Stimulated activated CD4-positive, alpha-beta T cell treated with anti-CD3 and anti-CD28 coated beads, Interleukin-15, amount 100 ng/mL, for 1 hour (primary cell): ENCODE results near the gene COL4A1.

Source experiments
- DNase-seq, 2 donors: peaks; one replicate each; pipeline ENCODE4 v3.0.0-alpha.2; 2020; ENCODE audit warnings: low read depth in 1 of 2, low spot score in 1 of 2

COL4A1 gene

DNA sequence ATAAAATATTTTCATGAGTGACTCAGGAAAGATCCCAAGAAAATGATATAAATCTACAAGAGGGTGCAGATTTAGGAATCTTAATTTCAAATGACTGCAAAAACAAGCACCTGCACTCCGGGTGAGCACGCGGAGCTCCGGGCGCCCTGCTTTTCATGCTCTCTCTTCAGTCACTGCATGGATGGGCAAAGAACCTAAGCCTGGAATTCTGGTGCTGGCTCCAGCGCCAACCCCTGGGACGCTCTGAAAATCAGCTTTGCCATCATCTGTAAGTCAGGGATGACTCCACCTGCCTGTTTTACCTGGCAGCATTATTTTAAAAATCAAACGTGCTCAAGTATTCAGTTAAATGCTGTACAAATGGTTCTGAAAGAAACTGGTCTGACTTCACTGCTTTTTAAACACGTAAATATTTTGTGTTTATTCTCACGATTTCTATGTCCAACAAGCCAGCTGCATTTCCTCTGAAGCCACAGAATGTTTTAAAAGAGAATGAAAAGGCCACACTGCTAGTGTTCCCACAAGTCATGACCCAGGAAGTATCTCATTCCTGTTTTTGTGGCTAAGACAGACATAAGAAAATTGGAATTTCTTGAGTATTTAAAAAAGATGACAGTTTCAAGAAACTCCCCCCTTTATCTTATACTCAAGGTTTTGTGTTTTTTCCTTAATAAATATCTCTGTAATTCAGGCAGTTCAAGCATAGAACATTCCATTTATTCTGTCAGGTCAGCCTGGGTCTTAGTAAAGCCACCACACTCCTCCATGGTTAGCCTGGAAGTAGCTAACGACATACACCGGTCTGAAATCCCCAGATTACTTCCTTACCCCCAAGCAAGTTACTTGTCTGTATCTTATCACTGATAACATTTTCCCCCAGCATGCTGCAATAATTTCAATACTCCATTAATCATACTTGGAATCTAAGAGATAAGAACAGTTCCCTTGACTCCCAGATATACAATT lies 81.1 kb downstream of the COL4A1 start:
- DNase-seq = no peak

DNA sequence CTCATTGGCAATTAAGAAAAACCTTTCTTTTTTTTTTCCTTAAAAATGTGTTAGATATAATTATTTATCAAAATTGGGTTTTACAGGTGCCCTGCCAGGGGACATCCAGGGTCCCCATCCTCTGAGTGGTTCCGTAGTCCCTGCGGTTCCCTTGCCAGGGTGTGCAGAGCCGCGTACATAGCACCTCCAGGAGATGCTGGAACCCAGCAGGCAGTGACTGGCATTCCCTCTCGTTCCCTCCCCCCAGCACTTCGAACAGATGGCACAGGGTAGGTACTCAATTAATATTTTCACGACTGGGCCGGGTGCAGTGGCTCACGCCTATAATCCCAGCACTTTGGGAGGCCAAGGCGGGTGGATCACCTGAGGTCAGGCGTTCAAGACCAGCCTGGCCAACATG lies 82.0 kb downstream of the COL4A1 start:
- no peak for DNase-seq

GRCh38 chr13:110224519-110224918 lies 82.4 kb downstream of the COL4A1 start:
- DNase-seq = no peak

GRCh38 chr13:110221406-110222117 lies 85.4 kb downstream of the COL4A1 start:
- no peak for DNase-seq

- no peak for DNase-seq
These were observed 86.5 kb downstream of the COL4A1 start for GRCh38 chr13:110220471-110220870.

DNA sequence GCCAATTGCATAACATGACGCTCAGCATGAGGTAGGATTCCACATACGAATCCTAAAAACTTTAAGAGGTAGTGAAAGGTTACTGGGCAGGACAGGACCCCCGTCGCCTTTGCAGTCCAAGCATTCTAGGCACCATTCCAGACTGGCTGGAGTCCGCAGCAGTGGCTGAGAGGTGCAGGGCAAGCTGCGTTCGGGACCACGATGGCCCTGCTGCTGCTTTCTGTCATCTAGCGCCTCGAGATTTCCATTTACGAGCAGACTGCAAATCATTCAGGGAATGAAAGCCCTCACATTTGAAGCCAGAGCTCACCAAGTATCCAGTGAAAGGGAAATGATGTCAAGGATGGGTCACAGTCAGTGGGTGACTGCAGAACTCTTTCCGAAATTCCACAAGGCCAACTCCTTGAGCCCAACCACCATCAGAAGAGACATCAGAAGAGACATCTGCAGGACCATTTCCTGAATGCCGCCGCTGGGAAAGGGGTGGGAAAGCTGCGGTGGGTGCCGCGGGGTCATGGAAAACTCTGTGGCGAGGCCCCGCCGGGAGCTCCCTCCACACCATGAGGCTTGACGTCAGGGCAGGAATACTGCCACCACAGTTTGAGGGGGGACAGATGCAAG lies 88.3 kb downstream of the COL4A1 start:
- DNase-seq = no peak

GRCh38 chr13:110217811-110218210 lies 89.1 kb downstream of the COL4A1 start:
- DNase-seq = no peak

GRCh38 chr13:110217085-110217484 lies 89.9 kb downstream of the COL4A1 start:
- DNase-seq = no peak

DNA sequence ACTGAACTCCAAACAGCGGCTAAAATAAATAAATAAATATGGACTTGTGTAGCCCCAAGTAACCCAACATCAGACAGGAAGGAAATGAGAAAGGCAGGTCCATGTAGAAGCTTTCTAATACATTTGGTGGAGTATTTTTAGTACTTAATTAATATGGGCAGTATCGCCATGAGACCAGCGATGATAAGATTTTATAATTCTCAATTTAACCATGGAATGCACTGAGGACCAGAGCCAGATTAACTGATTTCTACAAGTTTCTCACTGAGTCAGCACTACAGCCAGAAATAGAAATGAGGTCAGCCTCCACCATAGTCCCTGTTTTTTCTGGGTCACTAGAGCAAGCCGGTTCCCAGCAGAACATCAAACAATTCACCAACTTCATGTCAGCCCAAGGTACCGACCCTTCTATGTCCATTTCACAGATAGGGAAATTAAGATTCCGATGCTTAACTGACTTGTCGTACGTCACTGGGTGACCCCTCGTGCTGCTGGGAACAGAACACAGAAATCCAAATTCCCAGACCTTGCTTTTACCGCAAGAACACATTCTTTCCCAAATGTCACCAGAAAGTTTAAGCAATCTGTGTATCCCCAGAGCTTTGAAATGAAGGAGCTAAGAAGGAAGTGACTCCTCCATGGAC lies 90.4 kb downstream of the COL4A1 start:
- no peak for DNase-seq

- DNase-seq = no peak
These were observed 91.0 kb downstream of the COL4A1 start for GRCh38 chr13:110216006-110216397.

- no peak for DNase-seq
These were observed 91.4 kb downstream of the COL4A1 start for GRCh38 chr13:110215606-110216005.

GRCh38 chr13:110214637-110215036 lies 92.3 kb downstream of the COL4A1 start:
- no peak for DNase-seq

DNA sequence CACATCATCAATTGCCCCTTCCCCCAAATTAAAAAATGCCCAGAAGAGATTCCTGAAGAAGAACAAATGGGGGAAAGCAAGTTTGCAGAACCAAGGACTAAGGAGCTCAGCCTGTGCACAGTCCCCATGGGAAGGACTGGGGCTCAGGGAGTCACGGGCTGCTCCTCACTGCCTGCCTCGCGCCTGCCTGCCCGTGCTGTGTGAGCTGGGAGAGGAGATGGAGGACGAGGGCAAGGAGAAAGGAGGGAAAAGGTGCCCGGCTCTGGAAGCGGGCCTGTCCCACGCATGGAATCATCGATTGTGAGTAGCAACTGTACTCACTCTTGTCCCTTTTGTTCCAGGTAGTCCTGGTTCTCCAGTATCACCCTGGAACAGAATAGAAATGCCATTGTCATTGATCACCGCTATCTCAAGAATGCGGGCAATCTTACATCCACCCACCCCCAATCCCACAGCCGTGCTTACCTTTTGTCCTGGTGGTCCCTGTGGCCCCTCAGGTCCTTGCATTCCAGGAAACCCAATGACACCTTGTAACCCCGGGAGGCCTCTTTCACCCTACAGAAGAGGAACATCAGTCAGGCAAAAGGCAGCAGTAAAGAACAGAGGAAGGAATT lies 93.4 kb downstream of the COL4A1 start:
- DNase-seq = no peak

- DNase-seq = no peak
These were observed 94.4 kb downstream of the COL4A1 start for GRCh38 chr13:110212529-110212928.

DNA sequence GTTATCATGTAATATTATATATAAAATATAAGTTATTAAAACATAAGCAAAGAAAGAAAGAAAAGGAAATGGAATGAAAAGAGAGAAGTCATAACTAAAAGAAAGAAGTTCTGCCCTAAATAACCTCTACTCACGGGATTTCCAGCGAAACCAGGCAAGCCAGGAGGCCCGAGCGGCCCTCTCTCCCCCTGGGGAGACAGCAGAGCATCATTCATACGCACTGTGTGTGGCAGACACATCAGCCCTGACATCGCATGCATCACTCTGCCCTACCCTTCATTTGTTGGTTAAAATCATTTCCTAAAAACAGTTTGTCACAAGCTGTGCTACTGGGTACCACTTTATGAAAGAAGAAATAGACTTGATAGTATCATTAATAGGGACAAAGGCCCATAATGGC lies 95.2 kb downstream of the COL4A1 start:
- DNase-seq = no peak

GRCh38 chr13:110211046-110211445 lies 95.9 kb downstream of the COL4A1 start:
- DNase-seq = no peak

DNA sequence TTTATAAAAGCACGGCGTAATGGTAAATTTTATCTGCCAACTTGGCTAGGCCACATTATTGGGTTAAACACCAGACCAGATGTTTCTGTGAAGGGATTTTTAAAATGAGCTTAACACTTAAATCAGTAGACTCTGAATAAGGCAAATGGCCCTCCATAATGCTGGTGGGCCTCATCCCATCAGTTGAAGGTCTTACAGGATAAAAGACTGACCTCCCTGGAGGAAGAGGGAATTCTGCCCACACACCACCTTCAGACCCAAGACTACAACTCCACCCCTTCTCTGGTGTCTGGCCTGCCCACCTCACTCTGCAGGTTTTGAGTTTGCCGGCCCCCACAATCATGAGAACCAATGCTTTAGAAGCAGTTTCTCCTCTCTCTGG lies 96.4 kb downstream of the COL4A1 start:
- DNase-seq = no peak

DNA sequence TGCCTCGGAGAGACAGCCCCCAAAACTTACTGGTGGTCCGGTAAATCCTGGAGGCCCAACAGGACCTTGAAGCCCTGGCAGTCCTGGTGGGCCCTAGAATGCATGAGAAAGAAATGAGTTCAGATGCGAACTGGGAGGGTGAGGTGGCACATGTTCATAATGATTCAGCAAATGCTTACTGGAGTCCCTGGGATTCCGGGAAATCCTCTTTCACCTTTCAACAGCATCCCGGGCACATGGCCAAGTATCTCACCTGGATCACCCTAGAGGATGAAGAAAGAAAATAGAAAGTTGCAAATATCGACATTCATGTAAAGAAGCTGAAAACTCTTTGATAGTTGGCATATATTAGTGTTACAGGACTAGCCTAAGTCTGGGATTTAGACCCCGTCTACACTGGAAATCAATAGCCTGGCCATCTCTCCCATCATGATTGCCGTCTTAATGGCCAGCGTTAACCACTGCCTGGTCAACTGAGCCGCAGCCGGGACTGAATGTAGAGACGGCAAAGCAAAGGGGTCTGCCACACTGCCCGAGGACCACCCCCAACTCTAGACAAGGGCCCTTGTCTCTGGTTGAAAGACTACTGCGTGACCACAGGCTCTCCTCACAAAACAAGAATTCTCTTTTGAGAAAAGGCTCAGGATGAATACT lies 96.9 kb downstream of the COL4A1 start:
- no peak for DNase-seq

DNA sequence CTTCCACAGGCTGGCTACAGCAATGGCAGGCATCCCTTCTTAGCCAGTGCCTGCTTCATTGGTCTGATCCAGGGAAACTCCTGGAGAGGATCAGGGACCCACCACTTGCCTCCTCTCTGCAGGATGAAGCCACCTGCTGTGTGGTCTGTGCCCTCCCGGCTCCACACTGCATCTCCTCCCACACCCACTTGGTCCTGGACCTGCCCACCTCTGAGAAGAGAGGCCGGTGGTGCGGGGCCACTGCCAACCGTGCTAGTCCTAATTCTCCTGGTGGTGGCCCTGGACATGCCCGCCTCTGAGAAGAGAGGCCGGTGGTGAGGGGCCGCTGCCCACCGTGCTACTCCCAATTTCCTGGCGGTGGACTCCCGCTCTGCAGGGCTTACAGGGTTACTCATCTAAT lies 98.8 kb downstream of the COL4A1 start:
- DNase-seq = no peak

DNA sequence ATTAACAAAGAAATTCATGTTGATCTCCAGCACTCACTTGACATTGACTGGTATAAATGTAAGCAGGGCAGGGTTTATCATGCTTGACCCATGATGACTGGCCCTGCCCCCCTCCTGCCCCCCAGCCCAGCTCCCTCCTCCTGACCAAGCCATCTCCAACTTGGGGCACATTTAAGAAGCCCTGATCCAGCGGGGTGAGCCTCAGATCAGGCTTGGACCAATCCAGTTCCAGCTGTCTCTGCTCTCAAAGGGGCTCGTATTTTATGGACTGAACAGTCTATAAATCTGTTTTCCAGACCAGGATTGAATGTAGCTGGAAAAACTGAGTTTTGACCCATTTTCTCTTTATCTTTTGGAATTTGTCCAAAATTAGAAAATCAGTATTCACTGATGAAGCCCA lies 100.0 kb downstream of the COL4A1 start:
- no peak for DNase-seq

DNA sequence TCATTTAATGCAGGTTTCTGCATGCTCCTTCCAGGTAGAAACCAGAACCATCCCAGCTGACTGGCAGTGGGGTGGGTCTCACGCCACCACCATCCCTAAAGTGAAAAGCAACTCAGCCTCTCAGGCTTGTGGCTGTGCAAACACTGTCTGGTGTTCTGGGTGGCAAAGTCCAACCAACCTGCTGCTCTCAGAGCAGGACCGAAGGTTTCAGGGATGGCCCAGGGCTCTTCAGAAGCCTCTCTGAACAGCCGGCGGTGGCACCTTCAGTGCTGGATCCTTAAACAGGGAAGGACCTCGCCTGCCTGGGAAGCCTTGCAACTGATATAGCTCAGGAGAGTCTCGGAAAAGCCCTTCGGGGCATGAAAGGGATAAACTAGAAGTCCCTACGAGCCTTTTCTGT lies 100.8 kb downstream of the COL4A1 start:
- DNase-seq = no peak
